GM19372 (cell line): Measurements from ENCODE around the gene NCOA7.
A peak's percentile ranks its signal among the peaks of the same experiment; 100 is the strongest.

Source experiments
- ATAC-seq: cut with Tn5 transposase; IDR thresholded peaks from one replicate; pipeline ENCODE4 v1.9.1; 2021; ENCODE audit warnings: mild to moderate bottlenecking, low read depth, moderate library complexity; ENCODE audit not compliant: unreplicated experiment

Gene NCOA7

GRCh38 chr6:125810445-125810844, 19.7 kb downstream of the NCOA7 start:
- no peak for ATAC-seq

GRCh38 chr6:125811259-125811658, 20.5 kb downstream of the NCOA7 start:
- no peak for ATAC-seq

- ATAC-seq: no peak
Observed at GRCh38 chr6:125812394-125813292, 21.9 kb downstream of the NCOA7 start.

GRCh38 chr6:125814481-125814880, 23.7 kb downstream of the NCOA7 start:
- no peak for ATAC-seq

GRCh38 chr6:125815080-125815910, 24.5 kb downstream of the NCOA7 start:
- no peak for ATAC-seq

GRCh38 chr6:125816828-125817280, 26.1 kb downstream of the NCOA7 start:
- ATAC-seq: no peak

- ATAC-seq: peak; percentile 46
Observed at GRCh38 chr6:125818225-125818657, 27.5 kb downstream of the NCOA7 start.

GRCh38 chr6:125818772-125819260, 28.1 kb downstream of the NCOA7 start:
- peak; percentile 15 for ATAC-seq

GRCh38 chr6:125819535-125820326, 29.0 kb downstream of the NCOA7 start:
- no peak for ATAC-seq

- ATAC-seq: no peak
Observed at GRCh38 chr6:125821825-125822281, 31.1 kb downstream of the NCOA7 start.

GRCh38 chr6:125823180-125823579, 32.4 kb downstream of the NCOA7 start:
- ATAC-seq: no peak

- no peak for ATAC-seq
Observed at GRCh38 chr6:125824946-125825771, 34.4 kb downstream of the NCOA7 start.

- ATAC-seq: no peak
Observed at GRCh38 chr6:125826695-125827463, 36.1 kb downstream of the NCOA7 start.

GRCh38 chr6:125827788-125828320, 37.1 kb downstream of the NCOA7 start:
- no peak for ATAC-seq

- ATAC-seq: no peak
Observed at GRCh38 chr6:125828476-125829039, 37.8 kb downstream of the NCOA7 start.

GRCh38 chr6:125829433-125829832, 38.7 kb downstream of the NCOA7 start:
- ATAC-seq: no peak

- no peak for ATAC-seq
Observed at GRCh38 chr6:125831659-125832058, 40.9 kb downstream of the NCOA7 start.
